ENCODE results near the gene LRRC74A.

LRRC74A gene

DNA sequence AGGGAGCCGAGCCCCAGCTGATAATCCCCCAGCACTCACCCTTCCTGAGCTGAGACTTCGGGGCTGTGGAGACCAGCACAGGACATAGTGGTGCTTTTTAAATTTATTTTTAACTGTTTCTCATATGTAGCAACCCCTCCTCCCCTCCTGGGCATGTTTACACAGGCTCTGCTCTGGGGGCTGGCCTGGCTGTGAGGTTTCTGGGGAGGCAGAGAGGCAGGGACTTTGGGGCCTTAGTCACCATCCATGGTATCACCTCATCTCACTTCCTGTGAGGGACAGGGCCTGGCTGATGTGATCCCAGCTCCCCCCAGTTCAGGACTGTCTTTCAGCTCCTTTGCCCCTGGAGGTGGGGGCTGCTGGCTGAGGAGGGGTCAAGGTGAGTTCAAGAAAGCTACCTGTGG lies 44.6 kb upstream of the LRRC74A start:
- H3K36me3 ChIP-seq (replicated peaks; ENCODE audit: low read depth, low read length) = peaks cover 9% of the 10 kb centered on the region
- no peak overlapping the region for H3K27ac ChIP-seq (ENCODE audit: low read length)
- H4K20me1 ChIP-seq (ENCODE audit: insufficient read depth, low read length) = no peaks in the 10 kb centered on the region
- no peak overlapping the region for H2AFZ ChIP-seq (ENCODE audit: low read depth, low read length)
- no peaks in the 10 kb centered on the region for H3K4me1 ChIP-seq (ENCODE audit: low read length)
- H3K4me2 ChIP-seq (ENCODE audit: low read length) = no peak overlapping the region
- no peak overlapping the region for H3K4me3 ChIP-seq (ENCODE audit: low read length)
- no peaks in the 10 kb centered on the region for H3K27me3 ChIP-seq (ENCODE audit: low read depth, low read length)
- TF ChIP-seq, protein P1, sequence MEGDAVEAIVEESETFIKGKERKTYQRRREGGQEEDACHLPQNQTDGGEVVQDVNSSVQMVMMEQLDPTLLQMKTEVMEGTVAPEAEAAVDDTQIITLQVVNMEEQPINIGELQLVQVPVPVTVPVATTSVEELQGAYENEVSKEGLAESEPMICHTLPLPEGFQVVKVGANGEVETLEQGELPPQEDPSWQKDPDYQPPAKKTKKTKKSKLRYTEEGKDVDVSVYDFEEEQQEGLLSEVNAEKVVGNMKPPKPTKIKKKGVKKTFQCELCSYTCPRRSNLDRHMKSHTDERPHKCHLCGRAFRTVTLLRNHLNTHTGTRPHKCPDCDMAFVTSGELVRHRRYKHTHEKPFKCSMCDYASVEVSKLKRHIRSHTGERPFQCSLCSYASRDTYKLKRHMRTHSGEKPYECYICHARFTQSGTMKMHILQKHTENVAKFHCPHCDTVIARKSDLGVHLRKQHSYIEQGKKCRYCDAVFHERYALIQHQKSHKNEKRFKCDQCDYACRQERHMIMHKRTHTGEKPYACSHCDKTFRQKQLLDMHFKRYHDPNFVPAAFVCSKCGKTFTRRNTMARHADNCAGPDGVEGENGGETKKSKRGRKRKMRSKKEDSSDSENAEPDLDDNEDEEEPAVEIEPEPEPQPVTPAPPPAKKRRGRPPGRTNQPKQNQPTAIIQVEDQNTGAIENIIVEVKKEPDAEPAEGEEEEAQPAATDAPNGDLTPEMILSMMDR (IDR thresholded peaks at IDR 0.05; ENCODE audit: low read depth, low read length) = no peak
- no peak for TF ChIP-seq EZH2phosphoT487 (IDR thresholded peaks at IDR 0.05; ENCODE audit: low read depth)
- H3K79me2 ChIP-seq (ENCODE audit: low read length) = no peaks in the 10 kb centered on the region
- H3K9me3 ChIP-seq (ENCODE audit: insufficient read depth, low read length) = no peaks in the 10 kb centered on the region
- H3K9ac ChIP-seq (ENCODE audit: low read length) = no peak overlapping the region

DNA sequence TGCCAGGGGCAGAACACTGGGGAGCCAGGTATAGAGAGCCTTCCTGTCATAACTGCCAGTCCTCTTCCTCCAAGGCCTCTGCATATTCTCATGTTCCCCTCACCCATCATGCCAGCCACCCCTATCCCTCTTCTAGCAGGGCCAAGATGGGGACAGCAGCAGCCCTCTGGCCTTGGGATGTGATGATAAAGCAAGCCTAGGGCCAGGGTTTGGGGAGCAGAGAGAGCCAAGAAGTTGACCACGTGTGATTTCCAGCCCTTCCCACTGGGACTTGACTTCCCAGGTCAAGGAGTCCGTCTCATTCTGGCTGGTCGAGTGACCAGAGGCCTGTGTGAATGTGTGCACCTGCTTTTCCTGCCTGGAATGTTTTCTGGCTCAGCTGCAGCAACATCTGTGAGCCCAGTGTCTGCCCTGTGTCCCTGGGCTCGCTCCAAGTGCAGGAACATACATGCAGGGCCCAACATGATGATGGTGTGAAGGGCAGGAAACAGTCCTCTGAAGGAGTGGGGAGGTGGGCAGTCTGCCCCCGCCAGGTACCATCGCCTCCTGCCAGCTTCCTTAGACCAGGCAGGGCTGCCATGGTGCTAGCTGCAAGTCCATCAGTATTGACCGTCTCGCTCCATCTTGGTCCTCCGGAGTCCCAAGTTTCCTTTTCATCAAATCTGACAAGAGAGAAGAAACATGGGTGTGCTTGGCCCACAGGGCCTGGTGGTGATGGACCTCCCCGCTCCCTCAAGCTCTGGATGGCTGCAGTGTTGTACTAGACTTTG lies 43.9 kb upstream of the LRRC74A start:
- Histone ChIP-seq H3K79me2 (ENCODE audit: low read length) (no peaks in the 10 kb centered on the region), H3K27me3 (ENCODE audit: low read depth, low read length) (no peaks in the 10 kb centered on the region), H3K4me2 (ENCODE audit: low read length) (no peak overlapping the region), H3K9ac (ENCODE audit: low read length) (no peak overlapping the region), H3K9me3 (ENCODE audit: insufficient read depth, low read length) (no peaks in the 10 kb centered on the region), H3K4me1 (ENCODE audit: low read length) (no peaks in the 10 kb centered on the region), H2AFZ (ENCODE audit: low read depth, low read length) (no peak overlapping the region), H3K36me3 (replicated peaks; ENCODE audit: low read depth, low read length) (peaks cover 11% of the 10 kb centered on the region), H3K27ac (ENCODE audit: low read length) (no peak overlapping the region), H3K4me3 (ENCODE audit: low read length) (no peak overlapping the region), H4K20me1 (ENCODE audit: insufficient read depth, low read length) (no peaks in the 10 kb centered on the region)
- TF ChIP-seq, protein P1 (IDR thresholded peaks at IDR 0.05; ENCODE audit: low read depth, low read length) = no peak
- no peak for TF ChIP-seq EZH2phosphoT487 (IDR thresholded peaks at IDR 0.05; ENCODE audit: low read depth)

- TF ChIP-seq, protein P1 (IDR thresholded peaks at IDR 0.05; ENCODE audit: low read depth, low read length) = no peak
- no peak for TF ChIP-seq EZH2phosphoT487 (IDR thresholded peaks at IDR 0.05; ENCODE audit: low read depth)
- H3K27me3 ChIP-seq (ENCODE audit: low read depth, low read length) = no peaks in the 10 kb centered on the region
- no peaks in the 10 kb centered on the region for H4K20me1 ChIP-seq (ENCODE audit: insufficient read depth, low read length)
- H3K4me2 ChIP-seq (ENCODE audit: low read length) = no peak overlapping the region
- no peak overlapping the region for H3K9ac ChIP-seq (ENCODE audit: low read length)
- no peaks in the 10 kb centered on the region for H3K79me2 ChIP-seq (ENCODE audit: low read length)
- no peaks in the 10 kb centered on the region for H3K4me1 ChIP-seq (ENCODE audit: low read length)
- H3K36me3 ChIP-seq (replicated peaks; ENCODE audit: low read depth, low read length) = peaks cover 11% of the 10 kb centered on the region
- no peak overlapping the region for H2AFZ ChIP-seq (ENCODE audit: low read depth, low read length)
- H3K4me3 ChIP-seq (ENCODE audit: low read length) = no peak overlapping the region
- no peaks in the 10 kb centered on the region for H3K9me3 ChIP-seq (ENCODE audit: insufficient read depth, low read length)
- H3K27ac ChIP-seq (ENCODE audit: low read length) = no peak overlapping the region
Observed at GRCh38 chr14:76782885-76783566, 43.2 kb upstream of the LRRC74A start.

GRCh38 chr14:76784266-76784874 lies 41.8 kb upstream of the LRRC74A start:
- Histone ChIP-seq H3K4me3 (ENCODE audit: low read length) (no peak overlapping the region), H4K20me1 (ENCODE audit: insufficient read depth, low read length) (no peaks in the 10 kb centered on the region), H3K27me3 (ENCODE audit: low read depth, low read length) (no peaks in the 10 kb centered on the region), H3K79me2 (ENCODE audit: low read length) (no peaks in the 10 kb centered on the region), H3K9ac (ENCODE audit: low read length) (no peak overlapping the region), H3K36me3 (replicated peaks; ENCODE audit: low read depth, low read length) (peaks cover 14% of the 10 kb centered on the region), H3K4me2 (ENCODE audit: low read length) (no peak overlapping the region), H3K9me3 (ENCODE audit: insufficient read depth, low read length) (no peaks in the 10 kb centered on the region), H3K4me1 (ENCODE audit: low read length) (no peaks in the 10 kb centered on the region), H2AFZ (ENCODE audit: low read depth, low read length) (no peak overlapping the region), H3K27ac (ENCODE audit: low read length) (no peak overlapping the region)
- TF ChIP-seq, protein P1 (IDR thresholded peaks at IDR 0.05; ENCODE audit: low read depth, low read length) = no peak
- no peak for TF ChIP-seq EZH2phosphoT487 (IDR thresholded peaks at IDR 0.05; ENCODE audit: low read depth)

All from OCI-LY3 (cell line).